Fibroblast of villous mesenchyme (primary cell): ENCODE data around the gene RNF151. TPM values are rescaled to one million over a fixed set of nuclear protein-coding genes. Genes with fewer than 3 reads are reported as not detected.

Experiments used
- DNase-seq: peaks from one replicate; pipeline ENCODE4 v3.0.0-alpha.2; 2010; ENCODE audit warnings: low read depth
- H3K4me3 ChIP-seq: 2 replicates; pipeline ENCODE4 v1.5.1; 2011; ENCODE audit warnings: low read depth, mild to moderate bottlenecking, low read length
- total RNA-seq: library from RNA; depleted of rRNA; stranded (reverse); fragments of >200 nt; gene quantifications from 2 replicates; pipeline ENCODE4 v1.2.3, GENCODE V29; 2012
- TF ChIP-seq, protein P1 (sequence below): IDR thresholded peaks from 2 replicates; pipeline ENCODE4 v1.5.1; 2012; ENCODE audit warnings: low read depth, mild to moderate bottlenecking, low read length; ENCODE audit not compliant: insufficient read depth

RNF151 gene
- total RNA-seq, 1 donor: not detected

DNA sequence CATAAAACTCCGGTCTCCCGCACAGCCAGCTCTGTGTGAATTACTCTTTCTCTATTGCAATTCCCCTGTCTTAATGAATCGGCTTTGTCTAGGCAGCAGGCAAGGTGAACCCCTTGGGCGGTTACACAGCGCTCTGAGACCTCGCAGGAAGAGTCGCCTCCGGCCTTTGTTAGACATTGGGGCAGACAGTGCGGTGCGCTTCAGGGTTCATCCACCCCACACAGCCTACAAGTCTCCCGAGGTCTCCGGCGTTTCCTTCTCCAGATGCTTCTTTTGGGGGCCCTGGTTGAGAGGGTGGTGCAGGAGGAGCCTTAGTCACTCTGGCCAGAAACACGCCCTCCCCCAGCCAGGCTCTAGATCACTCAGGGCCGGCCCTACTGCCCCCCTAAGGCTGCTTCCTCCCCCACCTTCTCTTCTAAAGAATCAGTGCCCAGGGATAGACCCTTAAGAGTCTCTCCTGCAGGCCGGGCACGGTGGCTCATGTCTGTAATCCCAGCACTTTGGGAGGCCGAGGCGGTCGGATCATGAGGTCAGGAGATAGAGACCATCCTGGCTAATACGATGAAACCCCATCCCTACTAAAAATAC lies 21.9 kb upstream of the RNF151 start:
- TF ChIP-seq, protein P1, sequence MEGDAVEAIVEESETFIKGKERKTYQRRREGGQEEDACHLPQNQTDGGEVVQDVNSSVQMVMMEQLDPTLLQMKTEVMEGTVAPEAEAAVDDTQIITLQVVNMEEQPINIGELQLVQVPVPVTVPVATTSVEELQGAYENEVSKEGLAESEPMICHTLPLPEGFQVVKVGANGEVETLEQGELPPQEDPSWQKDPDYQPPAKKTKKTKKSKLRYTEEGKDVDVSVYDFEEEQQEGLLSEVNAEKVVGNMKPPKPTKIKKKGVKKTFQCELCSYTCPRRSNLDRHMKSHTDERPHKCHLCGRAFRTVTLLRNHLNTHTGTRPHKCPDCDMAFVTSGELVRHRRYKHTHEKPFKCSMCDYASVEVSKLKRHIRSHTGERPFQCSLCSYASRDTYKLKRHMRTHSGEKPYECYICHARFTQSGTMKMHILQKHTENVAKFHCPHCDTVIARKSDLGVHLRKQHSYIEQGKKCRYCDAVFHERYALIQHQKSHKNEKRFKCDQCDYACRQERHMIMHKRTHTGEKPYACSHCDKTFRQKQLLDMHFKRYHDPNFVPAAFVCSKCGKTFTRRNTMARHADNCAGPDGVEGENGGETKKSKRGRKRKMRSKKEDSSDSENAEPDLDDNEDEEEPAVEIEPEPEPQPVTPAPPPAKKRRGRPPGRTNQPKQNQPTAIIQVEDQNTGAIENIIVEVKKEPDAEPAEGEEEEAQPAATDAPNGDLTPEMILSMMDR: no peak

DNA sequence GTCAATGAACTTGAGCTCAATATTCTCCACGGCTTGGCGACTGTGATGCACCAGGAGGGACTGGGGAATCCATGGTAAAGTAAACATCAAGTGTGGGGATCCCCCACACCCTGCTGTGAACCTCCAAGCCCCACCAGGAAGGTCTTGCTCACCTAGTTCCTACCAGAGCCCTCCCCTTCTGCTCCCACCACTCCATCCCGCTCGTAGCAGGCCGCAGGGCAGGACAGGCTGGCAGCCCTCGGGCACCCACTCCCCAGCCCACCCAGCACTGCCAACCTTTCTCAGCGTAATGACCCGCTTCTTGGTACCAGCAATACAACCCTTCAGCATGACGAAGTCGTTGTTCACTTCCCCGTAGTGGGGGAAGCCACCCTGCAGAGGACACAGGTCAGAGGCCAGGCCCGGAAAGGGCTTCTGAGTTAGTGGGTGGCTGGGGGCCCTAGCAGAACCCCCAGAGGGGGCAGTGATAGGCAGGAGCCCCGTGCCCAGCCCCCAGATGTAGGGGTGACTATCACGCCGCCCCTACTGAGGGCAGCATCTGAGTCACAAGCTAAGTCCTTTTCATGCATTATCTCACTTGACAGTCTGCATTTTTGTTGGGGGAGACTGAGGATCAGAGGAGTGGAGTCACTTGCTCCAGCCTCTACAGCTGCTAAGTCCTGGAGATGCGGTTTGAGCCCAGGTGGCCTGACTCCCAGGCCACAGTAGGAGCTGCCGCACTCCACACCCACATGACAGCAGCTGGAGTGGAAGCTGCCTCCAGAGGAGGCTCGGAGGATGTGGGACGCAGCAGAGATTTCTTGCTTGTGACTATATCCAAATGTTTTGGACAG lies 20.9 kb upstream of the RNF151 start:
- no peak for DNase-seq
- no peak overlapping the region for H3K4me3 ChIP-seq
- TF ChIP-seq, protein P1: no peak

More for the DNA sequence above, 21.9 kb upstream of the RNF151 start:
- no peak for DNase-seq
- no peak overlapping the region for H3K4me3 ChIP-seq

DNA sequence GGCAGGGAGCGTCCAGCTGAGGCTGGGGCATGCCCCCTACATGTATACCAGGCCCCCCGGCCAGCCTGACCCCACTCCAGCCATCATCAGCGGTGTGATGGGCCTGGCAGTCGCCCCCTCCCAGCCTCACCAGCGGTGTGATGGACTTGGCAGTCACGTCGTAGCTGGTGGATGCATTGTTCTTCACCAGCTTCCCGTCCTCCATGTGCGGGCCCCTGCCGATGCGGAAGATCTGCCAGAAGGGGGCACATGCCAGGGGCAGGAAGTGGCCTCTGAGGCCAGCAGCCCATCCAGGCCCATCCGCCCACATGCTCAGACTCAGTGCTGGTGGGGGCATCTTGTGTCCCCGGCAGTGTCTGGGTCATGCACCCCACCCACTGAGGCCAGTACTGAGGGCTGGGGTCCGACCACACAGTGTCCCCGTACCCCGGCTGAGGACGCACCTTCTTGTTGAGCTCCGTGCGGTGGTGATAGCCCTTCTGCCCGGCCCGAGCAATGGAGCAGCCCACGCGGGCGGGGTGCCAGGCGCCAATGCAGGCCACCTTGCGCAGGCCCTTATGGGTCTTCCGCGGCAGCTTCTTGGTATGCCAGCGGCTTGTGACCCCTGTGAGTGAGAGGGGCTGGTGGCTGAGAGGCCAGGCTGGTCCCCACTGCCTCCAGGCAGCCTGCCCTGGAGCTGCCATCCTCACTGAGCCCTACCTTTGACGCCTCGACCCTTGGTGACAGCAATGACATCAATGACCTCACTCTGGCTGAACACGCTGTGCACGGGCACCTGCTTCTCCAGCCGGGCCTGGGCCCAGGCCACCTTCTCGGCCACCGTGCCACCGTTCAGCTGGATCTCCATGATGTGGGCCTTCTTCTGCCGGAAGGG lies 19.9 kb upstream of the RNF151 start:
- TF ChIP-seq, protein P1: no peak
- H3K4me3 ChIP-seq: no peak overlapping the region
- DNase-seq: no peak

DNA sequence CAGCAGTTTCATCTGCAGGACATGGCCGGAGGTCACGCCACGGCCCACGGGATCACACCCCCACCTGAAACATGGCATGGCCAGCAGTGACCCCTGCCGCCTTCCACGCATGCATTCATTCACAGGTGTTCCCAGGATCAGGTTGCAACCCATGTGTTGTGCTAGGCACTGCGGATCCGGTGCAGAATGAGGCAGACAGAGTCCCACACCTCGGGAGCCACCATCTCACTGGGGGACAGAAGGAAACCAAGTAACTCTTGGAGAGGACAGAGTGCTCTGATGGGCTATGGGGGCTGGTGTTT lies 19.3 kb upstream of the RNF151 start:
- no peak overlapping the region for H3K4me3 ChIP-seq
- no peak for DNase-seq
- TF ChIP-seq, protein P1: no peak

DNA sequence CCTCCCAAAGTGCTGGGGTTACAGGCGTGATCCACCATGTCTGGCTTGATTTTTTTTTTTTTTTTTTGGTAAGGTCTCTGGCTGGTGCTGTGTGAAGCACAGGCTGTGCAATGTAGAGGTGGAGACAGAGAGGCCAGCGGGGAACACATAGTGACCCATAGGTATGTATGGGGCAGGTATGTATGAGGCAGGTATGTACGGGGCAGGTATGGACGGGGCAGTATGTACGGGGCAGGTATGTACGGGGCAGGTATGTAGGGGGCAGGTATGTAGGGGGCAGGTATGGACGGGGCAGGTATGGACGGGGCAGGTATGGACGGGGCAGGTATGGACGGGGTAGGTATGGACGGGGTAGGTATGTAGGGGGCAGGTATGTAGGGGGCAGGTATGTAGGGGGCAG lies 17.1 kb upstream of the RNF151 start:
- TF ChIP-seq, protein P1: no peak
- DNase-seq: no peak
- H3K4me3 ChIP-seq: no peak overlapping the region

DNA sequence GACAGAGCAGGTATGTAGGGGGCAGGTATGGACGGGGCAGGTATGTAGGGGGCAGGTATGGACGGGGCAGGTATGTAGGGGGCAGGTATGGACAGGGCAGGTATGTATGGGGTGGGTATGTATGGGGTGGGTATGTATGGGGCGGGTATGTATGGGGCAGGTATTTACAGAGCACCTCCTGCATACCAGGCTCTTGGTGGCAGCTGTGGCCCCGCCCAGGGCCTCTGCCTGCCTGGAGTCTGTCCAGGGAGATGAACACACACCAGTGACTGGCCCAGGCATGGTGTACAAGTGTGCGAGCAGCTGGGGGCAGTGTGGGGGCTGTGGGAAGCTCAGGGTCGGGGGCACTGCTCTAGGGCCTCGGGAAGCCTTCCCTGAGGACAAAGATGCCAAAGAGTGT lies 16.6 kb upstream of the RNF151 start:
- TF ChIP-seq, protein P1: no peak
- no peak overlapping the region for H3K4me3 ChIP-seq
- DNase-seq: no peak
